HEK293 (cell line): ENCODE measurements around the gene RUNX1.

Source experiments
- CTCF ChIA-PET: fragments of 350-600 bp; formaldehyde crosslinking; extraction: SDS; loops from one replicate; lab custom pipeline; 2021; ENCODE audit warnings: antibody characterized with exemption; lab: Yijun Ruan, JAX
- POLR2A ChIA-PET: fragments of 300-600 bp; formaldehyde crosslinking; extraction: SDS; loops from one replicate; lab custom pipeline; 2020; ENCODE audit warnings: antibody characterized with exemption, inconsistent platforms; lab: Yijun Ruan, JAX
- H3K27ac ChIP-seq: fragments of 200-500 bp; sonication (Bioruptor generic); 2 replicates; pipeline ENCODE4 v1.5.1; 2014; ENCODE audit warnings: low read depth, low read length, control low read depth, inconsistent platforms; ENCODE audit errors: extremely low read depth
- H3K36me3 ChIP-seq, 2 experiments: fragments of 200-500 bp in 1 of 2; sonication (Bioruptor generic) in 1 of 2; 1 replicate in 1 of 2; 2 replicates in 1 of 2; pipeline ENCODE4 v1.5.1; 2014 to 2017; ENCODE audit warnings: inconsistent platforms in 2 of 2, low read length in 2 of 2; ENCODE audit not compliant: control insufficient read depth in 2 of 2, insufficient read depth in 1 of 2
- H3K4me1 ChIP-seq: fragments of 200-500 bp; sonication (Bioruptor generic); 2 replicates; pipeline ENCODE4 v1.5.1; 2014; ENCODE audit warnings: mild to moderate bottlenecking, low read length, inconsistent platforms; ENCODE audit not compliant: control insufficient read depth, insufficient read depth
- H3K4me3 ChIP-seq: 2 replicates; pipeline ENCODE4 v1.5.1; 2011; ENCODE audit warnings: low read depth, mild to moderate bottlenecking, control low read depth, low read length, moderate library complexity
- H3K9me3 ChIP-seq: fragments of 200-500 bp; sonication (Bioruptor generic); 2 replicates; pipeline ENCODE4 v1.5.1; 2014; ENCODE audit warnings: low read depth, low read length, inconsistent platforms; ENCODE audit not compliant: control insufficient read depth, insufficient read depth
- CTCF ChIP-seq: fragments of 450-650 bp; formaldehyde crosslinking; IDR thresholded peaks from 2 replicates; pipeline ENCODE4 v1.5.1; 2016; ENCODE audit warnings: missing biosample characterization, missing genetic modification characterization
- FEZF1 ChIP-seq: fragments of 450-650 bp; formaldehyde crosslinking; IDR thresholded peaks from 2 replicates; pipeline ENCODE4 v1.5.1; 2016; ENCODE audit warnings: missing biosample characterization, missing genetic modification characterization
- GLIS1 ChIP-seq: fragments of 450-650 bp; formaldehyde crosslinking; IDR thresholded peaks from 2 replicates; pipeline ENCODE4 v1.5.1; 2016; ENCODE audit warnings: missing biosample characterization, missing genetic modification characterization
- KLF7 ChIP-seq: fragments of 450-650 bp; formaldehyde crosslinking; IDR thresholded peaks from 2 replicates; pipeline ENCODE4 v1.5.1; 2016; ENCODE audit warnings: missing biosample characterization, missing genetic modification characterization, borderline replicate concordance
- MYNN ChIP-seq: fragments of 450-650 bp; formaldehyde crosslinking; IDR thresholded peaks from 2 replicates; pipeline ENCODE4 v1.5.1; 2016; ENCODE audit warnings: missing biosample characterization, missing genetic modification characterization, borderline replicate concordance
- SCRT1 ChIP-seq: fragments of 450-650 bp; formaldehyde crosslinking; IDR thresholded peaks from 2 replicates; pipeline ENCODE4 v1.5.1; 2016; ENCODE audit warnings: missing biosample characterization, missing genetic modification characterization, borderline replicate concordance
- SP2 ChIP-seq: fragments of 450-650 bp; formaldehyde crosslinking; IDR thresholded peaks from 2 replicates; pipeline ENCODE4 v1.5.1; 2016; ENCODE audit warnings: missing biosample characterization, missing genetic modification characterization
- TRIM28 ChIP-seq: IDR thresholded peaks from 2 replicates; pipeline ENCODE4 v1.6.1; 2011; ENCODE audit warnings: low read length, control low read depth, borderline replicate concordance
- ZBTB49 ChIP-seq: fragments of 450-650 bp; formaldehyde crosslinking; IDR thresholded peaks from 2 replicates; pipeline ENCODE4 v1.5.1; 2016; ENCODE audit warnings: missing biosample characterization, missing genetic modification characterization, low read depth
- ZFHX2 ChIP-seq: fragments of 450-650 bp; formaldehyde crosslinking; conservative IDR thresholded peaks from 2 replicates; pipeline ENCODE4 v1.5.1; 2016; ENCODE audit warnings: missing biosample characterization, missing genetic modification characterization
- ZNF10 ChIP-seq: fragments of 450-650 bp; formaldehyde crosslinking; IDR thresholded peaks from 2 replicates; pipeline ENCODE4 v1.5.1; 2017; ENCODE audit warnings: missing biosample characterization, missing genetic modification characterization
- ZNF132 ChIP-seq: fragments of 450-650 bp; formaldehyde crosslinking; IDR thresholded peaks from 2 replicates; pipeline ENCODE4 v1.5.1; 2017; ENCODE audit warnings: missing biosample characterization, missing genetic modification characterization, borderline replicate concordance
- ZNF157 ChIP-seq: fragments of 450-650 bp; formaldehyde crosslinking; IDR thresholded peaks from 2 replicates; pipeline ENCODE4 v1.5.1; 2016; ENCODE audit warnings: missing biosample characterization, missing genetic modification characterization
- ZNF175 ChIP-seq: fragments of 450-650 bp; formaldehyde crosslinking; IDR thresholded peaks from 2 replicates; pipeline ENCODE4 v1.5.1; 2016; ENCODE audit warnings: missing biosample characterization, missing genetic modification characterization
- ZNF221 ChIP-seq: fragments of 450-650 bp; formaldehyde crosslinking; IDR thresholded peaks from 2 replicates; pipeline ENCODE4 v1.5.1; 2017; ENCODE audit warnings: missing biosample characterization, missing genetic modification characterization, borderline replicate concordance
- ZNF335 ChIP-seq: fragments of 450-650 bp; formaldehyde crosslinking; conservative IDR thresholded peaks from 2 replicates; pipeline ENCODE4 v1.5.1; 2016; ENCODE audit warnings: missing biosample characterization, missing genetic modification characterization
- ZNF341 ChIP-seq: fragments of 450-650 bp; formaldehyde crosslinking; IDR thresholded peaks from 2 replicates; pipeline ENCODE4; 2016; ENCODE audit warnings: low read depth, missing biosample characterization, missing genetic modification characterization
- ZNF354C ChIP-seq: fragments of 450-650 bp; formaldehyde crosslinking; IDR thresholded peaks from 2 replicates; pipeline ENCODE4 v1.5.1; 2016; ENCODE audit warnings: missing biosample characterization, missing genetic modification characterization, low read depth, borderline replicate concordance
- ZNF362 ChIP-seq: fragments of 450-650 bp; formaldehyde crosslinking; IDR thresholded peaks from 2 replicates; pipeline ENCODE4 v1.5.1; 2016; ENCODE audit warnings: missing biosample characterization, missing genetic modification characterization
- ZNF394 ChIP-seq: fragments of 450-650 bp; formaldehyde crosslinking; IDR thresholded peaks from 2 replicates; pipeline ENCODE4 v1.5.1; 2016; ENCODE audit warnings: missing biosample characterization, missing genetic modification characterization, mild to moderate bottlenecking, moderate library complexity, borderline replicate concordance
- ZNF423 ChIP-seq: fragments of 450-650 bp; formaldehyde crosslinking; IDR thresholded peaks from 2 replicates; pipeline ENCODE4 v1.5.1; 2016; ENCODE audit warnings: missing biosample characterization, missing genetic modification characterization
- ZNF544 ChIP-seq: fragments of 450-650 bp; formaldehyde crosslinking; IDR thresholded peaks from 2 replicates; pipeline ENCODE4 v1.5.0; 2017; ENCODE audit warnings: missing biosample characterization, missing genetic modification characterization
- ZNF571 ChIP-seq: fragments of 450-650 bp; formaldehyde crosslinking; IDR thresholded peaks from 2 replicates; pipeline ENCODE4 v1.5.0; 2017; ENCODE audit warnings: missing biosample characterization, missing genetic modification characterization
- ZNF692 ChIP-seq: fragments of 450-650 bp; formaldehyde crosslinking; IDR thresholded peaks from 2 replicates; pipeline ENCODE4 v1.5.1; 2016; ENCODE audit warnings: missing biosample characterization, missing genetic modification characterization
- ZNF707 ChIP-seq: fragments of 450-650 bp; formaldehyde crosslinking; IDR thresholded peaks from 2 replicates; pipeline ENCODE4 v1.5.1; 2016; ENCODE audit warnings: missing biosample characterization, missing genetic modification characterization
- ZNF768 ChIP-seq: fragments of 450-650 bp; formaldehyde crosslinking; IDR thresholded peaks from 2 replicates; pipeline ENCODE4 v1.5.1; 2018; ENCODE audit warnings: missing biosample characterization, mild to moderate bottlenecking, missing genetic modification characterization
- ZNF837 ChIP-seq: fragments of 450-650 bp; formaldehyde crosslinking; IDR thresholded peaks from 2 replicates; pipeline ENCODE4 v1.5.1; 2016; ENCODE audit warnings: missing biosample characterization, missing genetic modification characterization
- ZSCAN18 ChIP-seq: fragments of 450-650 bp; formaldehyde crosslinking; IDR thresholded peaks from 2 replicates; pipeline ENCODE4 v1.5.1; 2016; ENCODE audit warnings: missing biosample characterization, missing genetic modification characterization

Gene RUNX1

GRCh38 chr21:35046263-35046624 is 2.9 kb downstream of the RUNX1 start:
- TF ChIP-seq ZNF423 = no peak
- no peak for TF ChIP-seq ZNF221 (tag by site-specific recombination)
- TF ChIP-seq ZNF692 = no peak
- no peak for TF ChIP-seq SP2 (tag by site-specific recombination)
- TF ChIP-seq MYNN (tag by site-specific recombination) = no peak
- no peak for TF ChIP-seq ZNF354C (tag by site-specific recombination)
- no peak for TF ChIP-seq GLIS1 (tag by site-specific recombination)
- TF ChIP-seq TRIM28 = no peak
- TF ChIP-seq ZBTB49 = no peak
- TF ChIP-seq KLF7 (tag by site-specific recombination) = no peak
- TF ChIP-seq CTCF (tag by site-specific recombination) = no peak
- TF ChIP-seq ZNF341 (tag by site-specific recombination) = no peak
- TF ChIP-seq ZNF768 (tag by site-specific recombination) = no peak
- TF ChIP-seq FEZF1 (tag by site-specific recombination) = no peak
- TF ChIP-seq ZNF132 (tag by site-specific recombination) = no peak
- no peak for TF ChIP-seq ZNF394 (tag by site-specific recombination)
- no peak for TF ChIP-seq ZNF362 (tag by site-specific recombination)
- no peak for TF ChIP-seq ZNF175 (tag by site-specific recombination)
- no peak overlapping the region for H3K4me3 ChIP-seq
- H3K9me3 ChIP-seq = no peaks in the 10 kb centered on the region
- ChIA-PET POLR2A (no interaction called here), CTCF (interaction anchor here (1.4 kb wide), 1 partner anchor 46 kb away, joined by 3 read pairs; no protein-coding TSS in a partner anchor)
- no peak overlapping the region for H3K27ac ChIP-seq
- peaks cover 15% of the 10 kb centered on the region for H3K4me1 ChIP-seq
- no peaks in the 10 kb centered on the region for H3K36me3 ChIP-seq

- Histone ChIP-seq H3K4me3 (no peak overlapping the region), H3K4me1 (peaks cover 15% of the 10 kb centered on the region), H3K9me3 (no peaks in the 10 kb centered on the region), H3K27ac (no peak overlapping the region), H3K36me3 (no peaks in the 10 kb centered on the region)
- CTCF ChIA-PET = interaction anchor here (1.4 kb wide), 1 partner anchor 46 kb away, joined by 3 read pairs; no protein-coding TSS in a partner anchor
- POLR2A ChIA-PET = no interaction called here
- no peak for TF ChIP-seq ZNF132 (tag by site-specific recombination)
- TF ChIP-seq ZFHX2 (tag by site-specific recombination) = no peak
- TF ChIP-seq ZSCAN18 (tag by site-specific recombination) = no peak
- TF ChIP-seq ZNF335 = no peak
- TF ChIP-seq ZNF544 (tag by site-specific recombination) = no peak
- no peak for TF ChIP-seq ZNF707 (tag by site-specific recombination)
- TF ChIP-seq ZNF423 = no peak
- no peak for TF ChIP-seq SCRT1 (tag by site-specific recombination)
- no peak for TF ChIP-seq ZNF10 (tag by site-specific recombination)
- TF ChIP-seq ZNF571 (tag by site-specific recombination) = no peak
- no peak for TF ChIP-seq ZNF341 (tag by site-specific recombination)
- no peak for TF ChIP-seq ZNF837
- TF ChIP-seq ZNF157 (tag by site-specific recombination) = no peak
Observed at GRCh38 chr21:35045542-35046262, 3.4 kb downstream of the RUNX1 start.
